ES-I3 (cell line): Measurements from ENCODE around the gene DTX1.

Experiments
- H3K36me3 ChIP-seq: 2 replicates; pipeline ENCODE4 v1.6.1; 2013; ENCODE audit warnings: mild to moderate bottlenecking, low read length, control low read depth, moderate library complexity; ENCODE audit not compliant: insufficient read depth
- H3K4me1 ChIP-seq: 2 replicates; pipeline ENCODE4 v1.6.1; 2013; ENCODE audit warnings: mild to moderate bottlenecking, control low read depth, low read length; ENCODE audit not compliant: insufficient read depth
- H3K9ac ChIP-seq: 2 replicates; pipeline ENCODE4 v1.6.1; 2013; ENCODE audit warnings: low read depth, mild to moderate bottlenecking, low read length, moderate library complexity
- H3K9me3 ChIP-seq: 2 replicates; pipeline ENCODE4 v1.6.1; 2013; ENCODE audit warnings: mild to moderate bottlenecking, low read length, moderate library complexity; ENCODE audit not compliant: control insufficient read depth, insufficient read depth

The DTX1 gene

DNA sequence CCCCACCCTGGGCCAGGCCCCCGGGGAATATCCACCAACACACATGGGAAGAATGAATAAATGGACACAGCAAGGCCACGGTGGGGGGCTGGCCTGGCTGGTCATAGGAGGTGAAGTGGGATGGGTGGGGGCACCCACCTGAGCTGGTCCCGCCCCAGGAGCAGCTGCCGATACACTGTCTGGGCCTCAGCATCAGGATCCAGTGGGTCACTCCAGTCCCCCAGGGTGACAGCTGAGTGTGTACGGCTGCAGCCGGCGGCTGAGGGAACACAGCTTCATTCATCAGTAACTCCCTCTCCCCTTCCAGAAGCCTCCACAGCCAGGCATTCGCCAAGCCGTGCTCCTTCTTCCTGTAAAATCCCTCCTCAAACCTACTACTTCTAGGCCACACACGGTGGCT is 45.2 kb downstream of the DTX1 start:
- Histone ChIP-seq H3K36me3 (no peaks in the 10 kb centered on the region), H3K9ac (no peak overlapping the region), H3K4me1 (peaks cover 4% of the 10 kb centered on the region; the same call in 1 of the 2 replicates), H3K9me3 (no peaks in the 10 kb centered on the region)

- H3K36me3 ChIP-seq = no peaks in the 10 kb centered on the region
- H3K9ac ChIP-seq = no peak overlapping the region
- peaks cover 4% of the 10 kb centered on the region; the same call in 1 of the 2 replicates for H3K4me1 ChIP-seq
Observed at GRCh38 chr12:113102811-113103210, 46.3 kb downstream of the DTX1 start.

DNA sequence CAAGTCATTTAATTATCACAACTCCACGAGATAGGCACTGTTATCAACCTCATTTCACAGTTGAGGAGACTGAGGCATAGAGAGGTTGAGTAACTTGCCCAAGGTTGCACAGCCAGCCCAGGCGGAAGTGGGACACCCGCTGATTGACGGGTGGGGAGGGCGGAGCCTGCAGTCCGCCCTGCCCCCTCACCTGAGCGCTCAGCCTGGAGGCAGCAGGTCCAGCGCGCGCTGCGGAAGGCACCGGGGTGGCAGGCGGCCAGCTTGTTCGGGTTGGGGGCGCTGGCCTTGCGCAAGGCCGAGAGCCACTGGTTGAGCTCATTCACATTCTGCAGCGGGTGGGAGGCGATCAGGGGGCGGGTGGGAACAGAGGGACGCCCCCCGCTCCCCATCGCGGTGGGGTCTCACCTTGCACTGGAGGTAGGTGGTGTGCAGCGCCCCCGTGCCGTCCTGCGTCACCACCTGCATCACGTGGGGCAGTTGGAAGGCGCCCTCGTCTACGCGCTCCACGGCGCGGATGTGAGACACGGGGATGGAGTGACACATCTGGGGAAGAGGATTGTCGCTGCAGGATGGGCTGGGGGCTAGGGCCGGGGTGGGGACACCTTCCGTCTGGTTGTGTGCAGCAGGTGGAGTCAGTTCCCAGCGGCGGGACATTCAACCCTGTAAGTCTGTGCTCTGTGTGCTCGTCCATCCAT is 47.4 kb downstream of the DTX1 start:
- H3K36me3 ChIP-seq = no peaks in the 10 kb centered on the region
- no peaks in the 10 kb centered on the region; the same call in 1 of the 2 replicates for H3K4me1 ChIP-seq
- no peaks in the 10 kb centered on the region for H3K9me3 ChIP-seq
- H3K9ac ChIP-seq = peak overlapping the region; percentile 55; the same call in 1 of the 2 replicates

More at GRCh38 chr12:113102811-113103210, 46.3 kb downstream of the DTX1 start:
- H3K9me3 ChIP-seq = no peaks in the 10 kb centered on the region

DNA sequence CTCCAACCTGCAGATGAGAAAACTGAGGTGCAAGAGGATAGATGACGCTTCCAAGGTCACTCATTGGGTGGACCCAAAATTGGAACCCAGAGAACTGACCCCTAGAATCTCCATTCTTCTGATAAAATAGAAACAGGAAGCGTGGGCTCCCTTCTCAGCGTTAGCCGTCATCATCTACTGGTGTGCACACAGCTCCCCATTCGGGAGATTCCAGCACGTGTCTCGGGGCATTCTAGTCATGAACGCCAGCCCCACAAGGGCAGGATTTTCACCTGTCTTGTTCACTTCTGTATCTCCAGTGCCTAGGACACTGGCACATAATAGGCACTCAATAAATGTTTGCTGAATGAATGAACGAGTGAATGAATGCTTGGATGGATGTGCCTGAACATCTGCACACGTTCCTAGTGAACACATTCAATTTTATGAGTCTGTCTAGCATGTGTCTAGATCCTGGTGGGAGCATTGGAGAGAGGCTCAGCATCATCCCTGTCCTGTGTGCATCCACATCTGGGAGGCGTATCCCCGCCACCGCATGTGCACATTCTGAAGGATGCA is 48.5 kb downstream of the DTX1 start:
- Histone ChIP-seq H3K36me3 (no peaks in the 10 kb centered on the region), H3K9ac (no peak overlapping the region)

DNA sequence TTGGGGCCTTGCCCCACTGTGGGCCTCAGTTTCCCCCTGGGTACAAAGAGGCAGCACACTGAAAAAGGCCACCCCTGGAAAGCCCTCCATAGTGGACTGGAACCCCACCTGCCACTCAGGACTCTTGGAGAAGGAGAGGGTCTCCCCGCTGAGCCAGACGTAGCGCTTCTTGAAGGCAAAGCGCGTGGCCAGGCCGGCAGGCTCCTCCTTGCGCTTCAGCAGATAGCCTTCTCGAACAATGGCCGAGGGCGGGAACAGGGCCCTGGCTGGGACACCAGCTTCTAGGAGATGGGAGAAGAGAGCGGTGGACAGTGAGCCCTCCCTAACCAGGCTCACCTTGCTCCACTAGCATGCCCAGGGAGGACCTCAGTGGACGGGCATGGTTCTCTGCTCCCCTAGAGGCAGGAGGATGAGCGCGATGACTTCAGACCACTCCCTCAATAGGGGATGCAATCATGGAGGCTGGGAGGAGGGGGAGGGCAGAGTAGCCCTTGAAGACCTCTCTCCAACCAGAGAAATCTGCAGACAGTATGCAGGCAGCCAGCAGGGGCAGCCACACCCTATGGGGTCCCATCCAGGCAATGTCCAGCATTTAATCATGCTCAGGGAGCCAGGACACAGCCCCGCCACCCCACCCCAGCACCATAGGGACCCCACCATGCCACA is 49.2 kb downstream of the DTX1 start:
- Histone ChIP-seq H3K9ac (no peak overlapping the region), H3K4me1 (no peaks in the 10 kb centered on the region; the same call in 1 of the 2 replicates), H3K9me3 (no peaks in the 10 kb centered on the region), H3K36me3 (no peaks in the 10 kb centered on the region)

More for the DNA sequence above, 48.5 kb downstream of the DTX1 start:
- H3K9me3 ChIP-seq = no peaks in the 10 kb centered on the region
- no peaks in the 10 kb centered on the region; the same call in 1 of the 2 replicates for H3K4me1 ChIP-seq

DNA sequence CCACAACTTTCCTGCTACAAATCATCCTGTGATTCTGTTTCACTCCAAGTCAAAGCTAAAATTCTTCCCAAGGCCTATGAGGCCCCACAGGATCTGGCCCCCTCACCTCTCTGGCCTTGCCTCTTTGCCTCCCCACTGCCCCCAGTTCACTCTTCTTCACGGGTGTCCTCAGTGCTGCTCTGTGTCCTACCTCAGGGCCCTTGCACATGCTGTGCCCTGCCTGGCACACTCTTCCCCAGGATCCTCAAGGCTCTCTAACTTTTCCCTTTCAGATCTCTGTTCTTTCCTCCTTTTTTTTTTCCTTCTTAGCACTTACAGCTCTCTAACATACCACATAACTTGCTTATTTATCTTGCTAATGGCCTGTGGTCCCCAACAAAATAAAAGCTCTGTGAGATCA is 49.8 kb downstream of the DTX1 start:
- Histone ChIP-seq H3K9ac (no peak overlapping the region), H3K36me3 (no peaks in the 10 kb centered on the region), H3K4me1 (no peaks in the 10 kb centered on the region; the same call in 1 of the 2 replicates), H3K9me3 (no peaks in the 10 kb centered on the region)

GRCh38 chr12:113108308-113108707 is 51.8 kb downstream of the DTX1 start:
- Histone ChIP-seq H3K9ac (no peak overlapping the region), H3K4me1 (peaks cover 7% of the 10 kb centered on the region; the same call in 1 of the 2 replicates), H3K9me3 (no peaks in the 10 kb centered on the region), H3K36me3 (no peaks in the 10 kb centered on the region)

DNA sequence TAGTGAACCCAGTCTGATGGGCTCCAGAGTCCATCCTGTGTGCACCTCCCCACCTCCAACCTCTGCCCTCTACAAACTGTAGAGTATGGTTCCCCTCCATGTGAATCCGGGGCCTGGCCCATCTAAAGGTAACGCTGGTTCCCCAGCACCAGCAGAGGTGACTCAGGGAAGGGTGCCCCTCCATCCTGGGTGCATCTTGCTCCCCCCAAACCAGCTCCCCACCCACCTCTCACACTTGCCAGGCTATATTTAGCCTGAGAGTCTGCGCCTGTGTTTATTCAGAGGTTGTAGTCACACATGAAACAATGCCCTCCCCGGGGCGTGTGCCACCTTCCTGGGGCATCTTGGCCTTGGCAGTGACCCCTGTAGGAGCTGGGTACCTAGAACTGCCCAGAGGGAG is 52.8 kb downstream of the DTX1 start:
- Histone ChIP-seq H3K9ac (no peak overlapping the region), H3K9me3 (no peaks in the 10 kb centered on the region), H3K4me1 (peaks cover 7% of the 10 kb centered on the region; the same call in 1 of the 2 replicates), H3K36me3 (no peaks in the 10 kb centered on the region)

DNA sequence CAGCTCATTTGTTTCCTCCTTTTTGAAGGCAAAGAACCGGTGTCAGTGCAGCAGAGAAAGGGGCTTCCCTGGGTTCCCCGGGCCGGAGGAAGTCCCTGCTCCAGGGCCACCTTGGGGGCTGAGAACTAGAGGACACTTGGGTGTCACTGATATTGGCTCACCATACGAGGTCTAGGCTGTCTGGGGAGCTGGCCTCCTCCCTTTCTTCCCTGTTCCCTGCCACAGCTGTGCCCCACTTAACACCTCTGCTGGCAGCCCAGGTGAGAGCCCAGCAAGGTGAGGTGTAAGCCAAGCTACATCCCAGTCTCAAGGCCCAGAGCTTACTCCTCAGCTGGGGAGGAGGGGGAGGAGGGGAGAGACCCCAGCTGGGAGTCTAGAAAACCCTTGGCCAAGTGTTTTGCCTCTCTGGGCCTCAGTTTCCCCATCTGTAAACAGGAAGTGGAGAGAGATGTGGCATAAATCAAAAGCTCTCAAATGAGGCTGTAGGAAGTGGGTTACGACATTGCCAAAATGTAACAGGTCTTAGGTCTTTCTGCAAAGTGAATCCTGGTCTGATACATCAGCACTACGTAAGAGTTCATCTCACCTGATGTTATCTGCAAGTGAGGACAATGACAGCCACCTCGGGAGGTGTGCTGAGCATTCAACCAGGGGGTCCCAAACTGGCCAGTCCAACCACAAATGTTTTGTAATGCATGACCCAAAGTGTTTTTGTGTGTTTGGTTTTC is 53.5 kb downstream of the DTX1 start:
- Histone ChIP-seq H3K9ac (no peak overlapping the region), H3K4me1 (peaks cover 7% of the 10 kb centered on the region; the same call in 1 of the 2 replicates), H3K36me3 (peaks cover 1% of the 10 kb centered on the region; the same call in 1 of the 2 replicates), H3K9me3 (no peaks in the 10 kb centered on the region)

- H3K36me3 ChIP-seq = peaks cover 4% of the 10 kb centered on the region; the same call in 1 of the 2 replicates
- H3K9ac ChIP-seq = no peak overlapping the region
- peaks cover 7% of the 10 kb centered on the region; the same call in 1 of the 2 replicates for H3K4me1 ChIP-seq
- no peaks in the 10 kb centered on the region for H3K9me3 ChIP-seq
Observed at GRCh38 chr12:113111247-113111646, 54.7 kb downstream of the DTX1 start.

GRCh38 chr12:113112043-113112899 is 55.7 kb downstream of the DTX1 start:
- Histone ChIP-seq H3K9ac (no peak overlapping the region), H3K36me3 (peaks cover 4% of the 10 kb centered on the region; the same call in 1 of the 2 replicates), H3K9me3 (no peaks in the 10 kb centered on the region), H3K4me1 (peaks cover 7% of the 10 kb centered on the region; the same call in 1 of the 2 replicates)

GRCh38 chr12:113113397-113113796 is 56.9 kb downstream of the DTX1 start:
- Histone ChIP-seq H3K4me1 (peaks cover 7% of the 10 kb centered on the region; the same call in 1 of the 2 replicates), H3K36me3 (peaks cover 4% of the 10 kb centered on the region; the same call in 1 of the 2 replicates), H3K9me3 (no peaks in the 10 kb centered on the region), H3K9ac (no peak overlapping the region)

DNA sequence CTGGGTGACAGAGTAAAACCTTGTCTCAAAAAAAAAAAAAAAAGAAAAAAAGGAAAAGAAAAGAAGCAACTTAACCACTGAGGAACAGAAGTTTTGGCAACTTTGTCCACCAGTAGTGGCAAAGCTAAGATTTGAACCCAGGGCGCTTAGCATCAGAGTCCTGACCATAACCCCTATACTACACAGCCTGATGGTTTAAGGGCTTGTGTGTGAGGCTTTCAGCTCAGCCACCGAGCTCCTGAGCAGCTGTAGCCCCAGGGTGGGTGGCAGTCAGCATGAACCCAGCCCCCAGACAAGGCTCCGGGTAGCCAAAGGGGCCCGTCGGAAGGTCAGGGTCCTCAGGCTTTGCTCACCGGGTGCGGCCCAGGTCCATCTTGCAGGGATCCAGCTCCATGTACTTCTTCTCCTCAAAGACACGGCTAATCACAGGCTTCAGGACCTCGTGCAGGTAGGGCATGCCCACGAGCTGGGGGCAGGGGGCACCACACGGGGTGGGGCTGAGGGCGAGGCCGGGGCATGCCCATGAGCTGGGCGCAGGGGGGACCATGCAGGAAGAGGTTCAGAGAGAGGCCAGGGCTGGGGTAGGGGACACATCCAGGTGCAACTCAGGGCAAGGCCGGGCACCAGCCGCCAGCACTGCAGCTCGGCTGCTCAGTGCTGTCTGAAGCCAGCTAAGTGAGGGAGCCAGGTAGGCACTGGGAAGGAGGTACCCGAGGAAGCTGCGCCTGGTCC is 58.1 kb downstream of the DTX1 start:
- peaks cover 4% of the 10 kb centered on the region; the same call in 1 of the 2 replicates for H3K36me3 ChIP-seq
- H3K9ac ChIP-seq = no peak overlapping the region
- no peaks in the 10 kb centered on the region for H3K9me3 ChIP-seq
- peaks cover 7% of the 10 kb centered on the region; the same call in 1 of the 2 replicates for H3K4me1 ChIP-seq
